ENCODE data around the gene FAM13A.

GRCh38 chr4:88750369-88750768, 306.6 kb downstream of the FAM13A start:
- TF ChIP-seq CTCF (IDR thresholded peaks at IDR 0.05; ENCODE audit: insufficient read depth, low read length) (no peak), SPI1 (IDR thresholded peaks at IDR 0.05; ENCODE audit: borderline replicate concordance, low read depth) (no peak), POLR2AphosphoS5 (IDR thresholded peaks at IDR 0.05; ENCODE audit: low read depth) (no peak), REST (IDR thresholded peaks at IDR 0.05; ENCODE audit: insufficient replicate concordance, low read depth) (no peak)

All from HL-60 (cell line).